ENCODE results near the gene SPATA20. TPM values are rescaled to one million over a fixed set of nuclear protein-coding genes. Genes with fewer than 3 reads are reported as not detected.

The SPATA20 gene
- total and polyA plus RNA-seq, 12 donors = 12.6 to 88.4 (median 63.3) TPM

- Histone ChIP-seq H3K4me3 (peak overlapping the region; percentile 36 to 66 (median 56)), H3K27ac (no peak overlapping the region), H3K36me3 (peaks cover 0 to 15% (median 0%) of the 10 kb centered on the region in 9 donors), H3K9me3 (no peaks in the 10 kb centered on the region), H3K27me3 (peaks cover 17 to 83% (median 59%) of the 10 kb centered on the region in 7 donors), H3K4me1 (peaks cover 13 to 53% (median 38%) of the 10 kb centered on the region in 9 donors)
- ATAC-seq (peak in 7 of 8 donors; percentile 24 to 47 (median 42)), DNase-seq (peak; percentile 43 to 53)
- no peak for TF ChIP-seq CTCF (IDR thresholded peaks at IDR 0.05)
- WGBS, 2 donors = 2% methylated on average over 27 of the region's 27 CpGs
- intact Hi-C loops (cut with DNase I) = loop anchor here in 2 of 10 donors (5.0 kb wide), 2 partner anchors 43 to 48 kb away; no protein-coding TSS in a partner anchor
These were observed 12.8 kb downstream of the SPATA20 start for GRCh38 chr17:50559674-50560184.

DNA sequence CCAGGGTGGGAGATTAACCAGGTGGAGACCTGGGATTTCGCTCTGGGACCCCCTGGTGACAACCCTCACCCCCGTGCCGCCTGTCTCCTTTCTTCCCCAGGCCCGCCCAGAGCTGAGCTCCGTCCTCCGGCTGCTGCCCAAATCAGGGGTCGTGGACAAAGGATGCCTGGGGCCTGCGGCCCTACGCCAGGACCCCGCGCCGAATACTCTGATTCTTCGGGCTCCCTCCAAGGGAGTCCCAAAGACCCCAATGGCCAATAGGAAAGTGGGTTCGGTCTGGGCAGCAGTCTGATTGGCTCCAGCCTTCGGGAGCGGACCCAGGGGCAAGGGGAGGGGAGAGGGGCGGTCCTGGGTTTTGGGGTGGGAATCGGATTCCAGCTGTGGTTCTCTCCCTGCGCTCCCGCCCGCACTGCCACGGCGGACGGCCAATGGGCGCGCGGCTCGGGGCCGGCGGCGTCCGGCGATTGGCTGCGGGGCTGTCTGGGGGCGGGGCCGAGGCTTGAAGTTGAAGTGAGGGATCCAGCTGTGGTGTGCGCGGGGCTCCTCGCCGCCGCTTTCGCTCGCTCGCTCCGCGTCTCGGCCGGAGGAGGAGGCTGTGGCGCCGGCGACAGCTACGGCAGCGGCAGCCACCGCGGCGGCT is 13.3 kb downstream of the SPATA20 start, which contains the start of gene CACNA1G:
CACNA1G (plus strand) TSS at position 531 of the 640 bp plus-strand sequence. CDS start 745 bp downstream, outside the sequence.
- peak in 2 of 9 donors; percentile 19 to 20 for TF ChIP-seq CTCF (IDR thresholded peaks at IDR 0.05)
- 1% methylated on average over 40 to 56 of the region's 56 CpGs for WGBS, 2 donors
- peaks cover 13 to 59% (median 39%) of the 10 kb centered on the region in 9 donors for H3K4me1 ChIP-seq

DNA sequence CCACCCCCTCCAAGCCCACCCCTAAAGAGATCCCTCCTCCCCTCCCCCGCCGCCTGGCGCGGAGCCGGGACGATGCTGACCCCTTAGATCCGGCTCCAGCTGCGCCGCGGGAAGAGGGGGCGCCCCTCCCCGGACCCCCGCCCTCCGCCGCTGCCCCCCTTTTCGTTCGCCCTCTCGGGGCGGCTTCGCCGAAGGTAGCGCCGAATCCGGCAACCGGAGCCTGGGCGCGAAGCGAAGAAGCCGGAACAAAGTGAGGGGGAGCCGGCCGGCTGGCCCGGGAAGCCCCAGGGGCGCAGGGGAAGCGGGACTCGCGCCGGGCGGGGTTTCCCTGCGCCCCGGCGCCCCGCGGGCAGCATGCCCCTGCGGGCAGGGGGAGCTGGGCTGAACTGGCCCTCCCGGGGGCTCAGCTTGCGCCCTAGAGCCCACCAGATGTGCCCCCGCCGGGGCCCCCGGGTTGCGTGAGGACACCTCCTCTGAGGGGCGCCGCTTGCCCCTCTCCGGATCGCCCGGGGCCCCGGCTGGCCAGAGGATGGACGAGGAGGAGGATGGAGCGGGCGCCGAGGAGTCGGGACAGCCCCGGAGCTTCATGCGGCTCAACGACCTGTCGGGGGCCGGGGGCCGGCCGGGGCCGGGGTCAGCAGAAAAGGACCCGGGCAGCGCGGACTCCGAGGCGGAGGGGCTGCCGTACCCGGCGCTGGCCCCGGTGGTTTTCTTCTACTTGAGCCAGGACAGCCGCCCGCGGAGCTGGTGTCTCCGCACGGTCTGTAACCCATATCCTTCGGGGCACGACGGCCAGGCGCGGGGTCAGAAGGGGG is 14.2 kb downstream of the SPATA20 start:
- Histone ChIP-seq H3K27me3 (peaks cover 17 to 98% (median 68%) of the 10 kb centered on the region in 7 donors), H3K4me1 (peaks cover 13 to 64% (median 39%) of the 10 kb centered on the region in 9 donors), H3K36me3 (peaks cover 0 to 2% (median 0%) of the 10 kb centered on the region in 9 donors), H3K9me3 (no peaks in the 10 kb centered on the region), H3K4me3 (peak overlapping the region; percentile 36 to 66 (median 56)), H3K27ac (no peak overlapping the region)
- 1% methylated on average over 63 to 87 of the region's 88 CpGs for WGBS, 2 donors
- no peak for TF ChIP-seq CTCF (IDR thresholded peaks at IDR 0.05)
- DNase-seq = no peak
- ATAC-seq = no peak
- intact Hi-C loops (cut with DNase I) = loop anchor here in 1 of 10 donors (5.0 kb wide), 1 partner anchor 41 kb away; no protein-coding TSS in a partner anchor

More for the DNA sequence above, 13.3 kb downstream of the SPATA20 start, which contains the start of gene CACNA1G:
- ATAC-seq = peak; percentile 87 to 95 (median 92)
- Histone ChIP-seq H3K4me3 (peak within 1 kb of the TSS; percentile 36 to 66 (median 56)), H3K27ac (no peak within 1 kb of the TSS), H3K36me3 (peaks cover 0 to 11% (median 0%) of the 10 kb centered on the region in 9 donors), H3K27me3 (peaks cover 17 to 89% (median 60%) of the 10 kb centered on the region in 7 donors), H3K9me3 (no peaks in the 10 kb centered on the region)
- intact Hi-C loops (cut with DNase I) = loop anchor here in 1 of 10 donors (5.0 kb wide), 1 partner anchor 42 kb away; no protein-coding TSS in a partner anchor
- peak; percentile 89 to 92 for DNase-seq

- intact Hi-C loops (cut with DNase I) = loop anchor here in 1 of 10 donors (5.0 kb wide), 1 partner anchor 41 kb away; no protein-coding TSS in a partner anchor
- no peak for ATAC-seq
- Histone ChIP-seq H3K4me1 (peaks cover 13 to 61% (median 39%) of the 10 kb centered on the region in 9 donors), H3K36me3 (no peaks in the 10 kb centered on the region), H3K27me3 (peaks cover 17 to 99% (median 75%) of the 10 kb centered on the region in 7 donors), H3K27ac (no peak overlapping the region), H3K4me3 (peak overlapping the region in 2 of 10 donors; percentile 60 to 66), H3K9me3 (no peaks in the 10 kb centered on the region)
- DNase-seq = no peak
- WGBS, 2 donors = 2% methylated on average over 20 to 27 of the region's 27 CpGs
- TF ChIP-seq CTCF (IDR thresholded peaks at IDR 0.05) = no peak
These were observed 14.8 kb downstream of the SPATA20 start for GRCh38 chr17:50561746-50562141.

All from heart right ventricle (tissue), 16 donors.